NT2/D1 (cell line): ENCODE data around the gene FEM1B.

ENCODE experiments used
- DNase-seq: peaks from one replicate; pipeline ENCODE4 v3.0.0-alpha.2; 2011; ENCODE audit warnings: low read depth, low spot score
- H3K27me3 ChIP-seq: 2 replicates; pipeline ENCODE4 v1.6.0; 2011; ENCODE audit warnings: mild to moderate bottlenecking; ENCODE audit not compliant: insufficient read length, insufficient read depth
- H3K36me3 ChIP-seq: 2 replicates; pipeline ENCODE4 v1.6.1; 2011; ENCODE audit warnings: mild to moderate bottlenecking, low read length, mixed read lengths; ENCODE audit not compliant: insufficient read depth, insufficient read length
- H3K4me1 ChIP-seq: 2 replicates; pipeline ENCODE4 v1.5.1; 2011; ENCODE audit not compliant: insufficient read depth, insufficient read length
- H3K4me3 ChIP-seq: 2 replicates; pipeline ENCODE4 v1.5.1; 2011; ENCODE audit warnings: low read depth; ENCODE audit not compliant: insufficient read length
- H3K9ac ChIP-seq: 2 replicates; pipeline ENCODE4 v1.6.0; 2011; ENCODE audit warnings: low read depth; ENCODE audit not compliant: insufficient read length
- H3K9me3 ChIP-seq: 2 replicates; pipeline ENCODE4 v1.5.1; 2011; ENCODE audit warnings: mild to moderate bottlenecking, low read length; ENCODE audit not compliant: insufficient read depth
- SUZ12 ChIP-seq: IDR thresholded peaks from 2 replicates; pipeline ENCODE4 v1.6.1; 2011; ENCODE audit not compliant: insufficient read length, insufficient read depth; ENCODE audit errors: extremely low read depth
- YY1 ChIP-seq: IDR thresholded peaks from 2 replicates; pipeline ENCODE4 v1.6.1; 2011; ENCODE audit not compliant: insufficient read length, insufficient read depth
- ZNF274 ChIP-seq: IDR thresholded peaks from 2 replicates; pipeline ENCODE4 v1.6.1; 2011; ENCODE audit warnings: mild to moderate bottlenecking, low read depth, low read length

FEM1B gene

DNA sequence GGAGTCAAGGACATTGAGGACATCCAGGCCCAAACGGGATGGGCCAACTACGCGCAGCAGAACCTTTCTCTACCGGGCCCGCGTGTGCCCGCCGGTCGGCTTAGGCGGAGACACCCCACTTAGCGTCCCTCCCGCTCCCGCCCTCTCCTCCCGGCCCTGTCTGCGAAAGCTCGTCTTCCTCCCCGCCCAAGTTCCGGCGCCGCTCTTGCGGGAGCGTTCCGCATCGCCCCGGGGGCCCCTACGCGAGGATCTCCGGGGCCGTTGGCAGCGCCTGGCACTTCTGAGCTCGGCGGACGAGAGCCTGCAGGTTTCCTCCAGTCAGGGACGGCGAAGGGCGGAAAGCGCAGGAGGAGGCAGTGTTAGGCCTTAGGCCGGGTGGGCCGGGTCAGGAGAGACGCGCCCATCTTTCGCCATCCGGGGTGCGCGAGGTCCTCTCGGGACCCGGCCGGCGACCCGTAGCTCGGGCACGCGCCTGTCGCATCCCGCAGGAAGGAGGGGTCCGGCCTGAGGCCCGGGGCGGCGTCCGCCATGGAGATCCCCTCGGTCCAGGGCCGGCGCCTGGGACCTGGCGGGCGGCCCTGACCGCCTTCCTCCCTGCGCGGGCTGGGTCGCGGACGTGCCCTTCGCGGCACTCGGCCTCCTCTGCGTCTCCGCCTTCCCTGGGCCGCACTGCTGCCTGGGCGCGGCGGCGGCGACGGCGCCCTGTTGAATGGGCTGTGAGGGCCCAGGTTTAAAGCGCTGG lies at the start of gene FEM1B:
FEM1B (plus strand) TSS at position 143 of the 742 bp plus-strand sequence. CDS start 673 bp downstream, outside the sequence.
- Histone ChIP-seq H3K9me3 (no peaks in the 10 kb centered on the region), H3K9ac (peak within 1 kb of the TSS; percentile 97), H3K4me3 (peak within 1 kb of the TSS; percentile 99), H3K4me1 (peaks cover 4% of the 10 kb centered on the region), H3K36me3 (peaks cover 20% of the 10 kb centered on the region), H3K27me3 (no peaks in the 10 kb centered on the region)
- DNase-seq, result peak; percentile 89
- TF ChIP-seq ZNF274 (no peak), YY1 (no peak)

DNA sequence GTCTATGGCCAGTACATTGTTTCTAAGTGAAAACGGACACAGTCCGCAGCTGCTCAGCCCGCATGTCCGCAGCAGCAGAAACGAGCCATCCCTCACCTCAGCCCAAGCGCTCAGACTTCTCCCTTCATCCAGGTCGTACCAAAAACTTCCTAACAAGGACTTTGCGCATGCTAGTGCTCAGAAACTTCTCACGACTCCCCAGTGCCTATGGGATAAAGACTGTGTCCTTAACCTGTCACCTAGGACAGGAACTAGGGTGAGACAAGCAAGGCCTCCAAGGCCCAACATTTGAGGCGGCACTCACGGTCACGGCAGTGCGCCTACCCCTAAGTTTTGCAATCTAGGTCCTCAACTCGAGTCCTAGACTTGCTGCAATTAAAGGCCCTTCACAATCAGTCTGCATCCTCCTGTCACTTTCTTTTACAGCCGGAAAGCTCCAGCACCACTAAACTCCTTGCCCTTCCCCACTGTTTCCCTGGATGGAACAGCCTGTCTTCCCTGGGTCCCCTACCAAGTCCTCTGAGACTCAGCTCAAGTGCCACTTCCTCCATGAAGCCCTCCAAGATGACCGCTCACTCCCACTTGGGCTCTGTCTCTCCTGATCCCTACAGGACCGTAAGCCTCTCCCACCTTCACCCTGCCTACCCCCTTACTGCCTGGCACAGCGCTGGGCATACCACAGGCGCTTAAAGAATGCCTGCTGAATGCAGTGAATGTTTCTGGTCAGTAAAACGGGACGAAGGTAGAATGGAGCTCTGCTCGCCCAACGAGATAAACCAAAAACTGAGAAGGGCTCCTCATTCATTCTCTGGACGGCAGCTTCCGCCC lies 49.2 kb upstream of the FEM1B start:
- H3K27me3 ChIP-seq, result no peaks in the 10 kb centered on the region
- H3K4me3 ChIP-seq, result peak overlapping the region; percentile 64
- peak overlapping the region; percentile 96 for H3K9ac ChIP-seq
- H3K9me3 ChIP-seq, result peaks cover 14% of the 10 kb centered on the region
- no peak for DNase-seq
- peaks cover 15% of the 10 kb centered on the region for H3K4me1 ChIP-seq
- peaks cover 21% of the 10 kb centered on the region for H3K36me3 ChIP-seq
- TF ChIP-seq YY1, result no peak
- TF ChIP-seq ZNF274, result no peak
- no peak for TF ChIP-seq SUZ12

DNA sequence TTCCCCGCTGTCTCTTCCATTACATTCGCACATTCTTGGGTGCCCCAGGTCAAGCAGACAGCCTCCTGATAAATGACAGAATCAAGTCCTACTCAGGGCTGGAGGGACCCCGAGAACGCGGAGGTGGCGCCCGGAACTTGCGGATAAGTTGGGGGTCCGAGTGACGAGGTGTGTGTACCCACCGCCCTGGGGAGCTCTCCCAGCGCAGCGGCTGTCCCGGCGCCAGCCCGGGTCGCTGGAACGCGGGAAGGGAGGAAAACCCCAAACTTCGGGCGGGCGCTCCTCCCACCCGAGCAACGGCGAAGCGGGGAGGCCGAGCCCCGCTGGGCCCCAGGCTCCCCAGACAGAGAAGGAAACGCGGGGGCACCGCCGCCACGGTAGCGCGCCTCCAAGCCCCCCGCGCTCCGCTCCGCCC lies 48.6 kb upstream of the FEM1B start:
- DNase-seq, result no peak
- H3K4me1 ChIP-seq, result peaks cover 15% of the 10 kb centered on the region
- peak overlapping the region; percentile 96 for H3K9ac ChIP-seq

DNA sequence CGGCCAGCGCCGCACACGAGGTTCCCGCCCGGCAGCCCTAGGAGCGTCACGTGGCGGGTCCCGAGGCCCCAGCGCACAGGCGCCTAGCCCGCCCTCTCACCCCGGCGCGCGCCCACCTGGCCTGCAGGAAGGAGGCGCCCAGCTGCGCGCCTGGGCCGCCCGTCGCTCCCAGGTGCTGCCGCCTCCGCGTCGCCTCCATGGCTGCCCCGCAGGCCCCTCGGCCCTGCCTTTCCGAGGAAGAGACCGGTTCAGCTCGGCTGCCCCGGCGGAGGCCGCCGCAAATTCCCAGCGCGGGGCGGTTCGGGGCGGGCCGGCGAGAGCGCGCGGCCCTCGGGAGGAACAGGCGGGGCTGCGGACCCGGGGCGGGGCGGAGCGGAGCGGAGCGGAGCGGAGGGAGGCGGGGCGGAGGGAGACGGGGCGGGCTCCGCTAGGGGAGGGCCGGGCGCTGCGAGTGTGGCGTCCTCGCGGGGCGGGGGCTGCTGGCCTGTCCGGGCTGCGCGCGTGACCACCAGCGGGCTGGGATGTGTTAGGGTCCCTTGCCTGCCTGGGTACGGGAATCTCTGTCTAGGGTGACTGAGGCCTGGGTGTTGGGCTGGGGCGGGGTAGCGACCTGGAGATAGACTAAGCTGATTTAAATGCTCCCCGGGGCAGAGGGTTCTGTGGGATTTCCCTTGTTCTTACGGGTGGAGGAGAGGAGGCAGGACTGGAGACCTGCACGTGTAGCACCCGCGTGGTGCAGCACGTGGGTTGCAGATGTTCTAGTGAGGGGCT lies 48.0 kb upstream of the FEM1B start, which contains the start of gene CLN6:
CLN6 (minus strand) TSS at position 343 of the 771 bp plus-strand sequence; CDS start at position 199, 144 bp downstream.
- Histone ChIP-seq H3K9ac (peak within 1 kb of the TSS; percentile 96), H3K4me3 (peak within 1 kb of the TSS; percentile 74), H3K9me3 (peaks cover 5% of the 10 kb centered on the region; the same call in 1 of the 2 replicates), H3K36me3 (peaks cover 13% of the 10 kb centered on the region), H3K4me1 (peaks cover 15% of the 10 kb centered on the region), H3K27me3 (no peaks in the 10 kb centered on the region)
- peak; percentile 61 for DNase-seq
- no peak for TF ChIP-seq SUZ12
- TF ChIP-seq YY1, result no peak
- TF ChIP-seq ZNF274, result no peak

More for the DNA sequence above, 48.6 kb upstream of the FEM1B start:
- peaks cover 17% of the 10 kb centered on the region for H3K36me3 ChIP-seq
- peak overlapping the region; percentile 64 for H3K4me3 ChIP-seq
- no peaks in the 10 kb centered on the region for H3K27me3 ChIP-seq
- TF ChIP-seq ZNF274 (no peak), SUZ12 (no peak), YY1 (no peak)
- H3K9me3 ChIP-seq, result peaks cover 10% of the 10 kb centered on the region; the same call in 1 of the 2 replicates

DNA sequence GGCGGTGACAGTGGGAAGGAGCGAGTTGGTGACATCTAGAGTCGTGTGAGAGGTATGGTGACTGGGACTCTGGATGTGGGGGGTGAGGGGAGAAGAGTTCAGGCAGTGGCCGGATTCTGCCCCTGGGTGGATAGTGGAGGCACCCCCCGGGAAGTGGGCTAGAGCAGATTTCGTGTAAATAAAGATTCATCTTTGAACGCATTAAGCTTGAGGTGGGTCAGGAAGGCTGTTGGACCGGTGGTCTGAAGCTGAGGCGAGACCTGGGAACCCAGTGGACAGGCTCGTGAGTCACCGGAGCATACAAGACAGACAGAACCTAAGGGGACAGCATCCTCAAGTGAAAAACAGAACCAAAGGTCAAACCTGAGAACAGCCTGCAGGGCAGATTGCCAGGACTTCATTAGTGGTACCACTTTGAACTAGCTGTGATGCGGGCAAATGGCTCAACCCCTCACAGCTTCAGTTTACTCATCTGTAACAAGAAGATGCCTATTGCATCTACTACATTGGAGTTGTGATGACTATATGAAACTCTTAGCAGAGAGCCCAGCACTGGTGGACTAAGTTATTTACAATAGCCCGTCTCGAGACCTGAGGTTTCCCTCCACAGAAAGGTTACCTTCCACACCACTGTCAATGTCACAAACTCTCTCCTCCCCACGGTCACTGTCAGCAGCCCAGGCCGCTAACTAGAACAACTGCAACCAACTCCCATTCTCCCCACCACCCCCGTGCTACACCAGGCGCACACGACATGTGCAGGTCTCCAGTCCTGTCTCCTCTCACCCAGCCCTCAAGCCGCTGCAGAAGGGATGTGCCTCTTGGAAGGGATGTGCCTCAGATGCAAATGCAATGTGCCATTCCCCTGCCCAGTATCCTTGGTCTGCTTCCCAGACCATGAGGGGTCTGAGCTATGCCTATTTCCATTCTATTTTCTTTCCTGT lies 47.1 kb upstream of the FEM1B start:
- Histone ChIP-seq H3K4me1 (peaks cover 17% of the 10 kb centered on the region), H3K27me3 (no peaks in the 10 kb centered on the region), H3K9me3 (no peaks in the 10 kb centered on the region), H3K36me3 (peaks cover 10% of the 10 kb centered on the region), H3K4me3 (peak overlapping the region; percentile 74), H3K9ac (peak overlapping the region; percentile 85)
- TF ChIP-seq YY1 (no peak), ZNF274 (no peak), SUZ12 (no peak)
- DNase-seq, result no peak

DNA sequence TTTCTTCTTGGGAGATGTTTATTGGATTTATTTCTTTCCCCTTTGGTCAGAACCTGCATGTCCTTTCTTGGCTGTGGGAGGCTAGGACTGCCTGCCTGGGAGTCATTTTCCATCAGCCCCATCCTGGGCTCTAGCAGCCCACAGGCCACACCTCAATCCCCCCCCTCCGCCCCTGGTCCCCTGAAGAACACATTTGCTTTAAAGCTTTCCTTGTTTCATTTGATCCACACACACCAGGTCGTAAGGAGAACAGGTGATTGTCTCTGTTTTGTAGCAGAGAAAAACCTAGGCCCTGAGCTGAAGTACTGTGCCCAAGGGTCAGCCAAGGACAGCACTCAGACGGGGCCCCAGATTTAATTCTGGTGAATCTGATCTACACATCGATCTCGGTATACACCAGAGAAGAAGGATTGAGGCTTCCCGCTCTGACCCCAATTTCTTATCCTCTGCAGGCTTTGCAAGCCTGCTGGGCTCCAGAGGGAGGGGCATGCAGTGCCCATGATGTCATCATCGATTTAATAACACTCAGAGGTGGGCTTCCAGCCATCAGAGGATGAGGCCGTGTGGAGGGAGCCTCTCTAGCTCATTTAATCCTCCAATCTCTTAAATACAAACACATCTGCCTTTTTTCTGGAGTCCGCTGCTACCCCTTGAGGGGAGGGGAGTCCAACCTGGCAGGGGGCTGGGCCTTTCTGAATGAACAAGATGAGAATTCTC lies 46.3 kb upstream of the FEM1B start:
- no peaks in the 10 kb centered on the region for H3K9me3 ChIP-seq
- DNase-seq, result no peak
- H3K9ac ChIP-seq, result no peak overlapping the region
- no peaks in the 10 kb centered on the region for H3K27me3 ChIP-seq
- H3K4me1 ChIP-seq, result peaks cover 17% of the 10 kb centered on the region
- no peak overlapping the region for H3K4me3 ChIP-seq
- no peak for TF ChIP-seq YY1
- no peak for TF ChIP-seq ZNF274
- no peak for TF ChIP-seq SUZ12
- H3K36me3 ChIP-seq, result peaks cover 10% of the 10 kb centered on the region
